Measurements from ENCODE around the gene DUSP10. TPM values are rescaled to one million over a fixed set of nuclear protein-coding genes. Genes with fewer than 3 reads are reported as not detected.

DUSP10 gene
- 73.0 TPM for polyA plus RNA-seq (2013)

- peak; percentile 100 for DNase-seq
- Histone ChIP-seq H3K4me1 (ENCODE audit: control extremely low read depth in 1 of 4, control insufficient read depth in 4 of 4, insufficient read depth in 4 of 4, low read length in 3 of 4) (peaks cover 15 to 61% (median 45%) of the 10 kb centered on the region in 4 experiments), H3K36me3 (ENCODE audit: control insufficient read depth in 4 of 4, insufficient read depth in 4 of 4, low read length in 3 of 4) (peaks cover 5 to 31% (median 25%) of the 10 kb centered on the region in 4 experiments), H3K9me3 (ENCODE audit: control extremely low read depth in 1 of 5, control insufficient read depth in 4 of 5, insufficient read depth in 2 of 5, low read depth in 1 of 5, low read length in 4 of 5) (peaks cover 0 to 15% (median 0%) of the 10 kb centered on the region in 5 experiments), H3K27ac (ENCODE audit: insufficient read depth in 1 of 2, low read depth in 1 of 2, low read length in 2 of 2, poor library complexity in 1 of 2, severe bottlenecking in 2 of 2) (peak within 1 kb of the TSS; percentile 98), H3K27me3 (replicated peaks in 2 of 5; ENCODE audit: control insufficient read depth in 4 of 5, insufficient read depth in 5 of 5, low read length in 4 of 5) (no peaks in the 10 kb centered on the region), H3K4me3 (ENCODE audit: control insufficient read depth in 1 of 7, extremely low read depth in 1 of 7, insufficient read depth in 4 of 7, low read depth in 2 of 7, low read length in 6 of 7) (peak within 1 kb of the TSS; percentile 79 to 100 (median 99))
- WGBS (ENCODE audit: insufficient coverage): 0% methylated on average over 38 of the region's 44 CpGs
- POLR2A ChIA-PET: interaction anchor here (0.6 to 6.9 kb wide), 15 partner anchors 10 to 150 kb away, joined by 3 to 58 read pairs (median 3); no protein-coding TSS in a partner anchor
- CTCF ChIA-PET: interaction anchor here (0.6 to 3.0 kb wide), 23 partner anchors 9 to 714 kb away, joined by 3 to 33 read pairs (median 5); no protein-coding TSS in a partner anchor
Observed at GRCh38 chr1:221741703-221742554, at the start of gene DUSP10. Gene DUSP10 (minus strand): TSS chr1:221742089. CDS start chr1:221739744, 2,345 bp downstream.

- no peak overlapping the region for H3K27ac ChIP-seq (ENCODE audit: insufficient read depth in 1 of 2, low read depth in 1 of 2, low read length in 2 of 2, poor library complexity in 1 of 2, severe bottlenecking in 2 of 2)
- no peak for DNase-seq
- 100% methylated on average over 3 of the region's 6 CpGs for WGBS (ENCODE audit: insufficient coverage)
- H3K4me1 ChIP-seq (ENCODE audit: control extremely low read depth in 1 of 4, control insufficient read depth in 4 of 4, insufficient read depth in 4 of 4, low read length in 3 of 4): peaks cover 11 to 14% (median 12%) of the 10 kb centered on the region in 4 experiments
- POLR2A ChIA-PET: no interaction called here
- no peaks in the 10 kb centered on the region for H3K36me3 ChIP-seq (ENCODE audit: control insufficient read depth in 4 of 4, insufficient read depth in 4 of 4, low read length in 3 of 4)
- H3K27me3 ChIP-seq (replicated peaks in 2 of 5; ENCODE audit: control insufficient read depth in 4 of 5, insufficient read depth in 5 of 5, low read length in 4 of 5): no peaks in the 10 kb centered on the region
- CTCF ChIA-PET: interaction anchor here (1.0 to 1.4 kb wide), 2 partner anchors 10 to 37 kb away, joined by 3 to 4 read pairs; no protein-coding TSS in a partner anchor
- no peaks in the 10 kb centered on the region for H3K9me3 ChIP-seq (ENCODE audit: control extremely low read depth in 1 of 5, control insufficient read depth in 4 of 5, insufficient read depth in 2 of 5, low read depth in 1 of 5, low read length in 4 of 5)
- no peak overlapping the region for H3K4me3 ChIP-seq (ENCODE audit: control insufficient read depth in 1 of 7, extremely low read depth in 1 of 7, insufficient read depth in 4 of 7, low read depth in 2 of 7, low read length in 6 of 7)
Observed at GRCh38 chr1:221788466-221788865, 46.6 kb upstream of the DUSP10 start.

GRCh38 chr1:221786647-221787046, 44.8 kb upstream of the DUSP10 start:
- Histone ChIP-seq H3K9me3 (ENCODE audit: control extremely low read depth in 1 of 5, control insufficient read depth in 4 of 5, insufficient read depth in 2 of 5, low read depth in 1 of 5, low read length in 4 of 5) (no peaks in the 10 kb centered on the region), H3K4me1 (ENCODE audit: control extremely low read depth in 1 of 4, control insufficient read depth in 4 of 4, insufficient read depth in 4 of 4, low read length in 3 of 4) (peaks cover 16 to 20% (median 18%) of the 10 kb centered on the region in 4 experiments), H3K27ac (ENCODE audit: insufficient read depth in 1 of 2, low read depth in 1 of 2, low read length in 2 of 2, poor library complexity in 1 of 2, severe bottlenecking in 2 of 2) (no peak overlapping the region), H3K36me3 (ENCODE audit: control insufficient read depth in 4 of 4, insufficient read depth in 4 of 4, low read length in 3 of 4) (no peaks in the 10 kb centered on the region), H3K4me3 (ENCODE audit: control insufficient read depth in 1 of 7, extremely low read depth in 1 of 7, insufficient read depth in 4 of 7, low read depth in 2 of 7, low read length in 6 of 7) (no peak overlapping the region), H3K27me3 (replicated peaks in 2 of 5; ENCODE audit: control insufficient read depth in 4 of 5, insufficient read depth in 5 of 5, low read length in 4 of 5) (no peaks in the 10 kb centered on the region)
- DNase-seq: no peak
- WGBS (ENCODE audit: insufficient coverage): 100% methylated on average over 3 of the region's 5 CpGs
- CTCF ChIA-PET: interaction anchor here (0.7 kb wide), 1 partner anchor 346 kb away, joined by 4 read pairs; no protein-coding TSS in a partner anchor
- POLR2A ChIA-PET: no interaction called here

GRCh38 chr1:221783936-221784335, 42.0 kb upstream of the DUSP10 start:
- Histone ChIP-seq H3K36me3 (ENCODE audit: control insufficient read depth in 4 of 4, insufficient read depth in 4 of 4, low read length in 3 of 4) (no peaks in the 10 kb centered on the region), H3K4me3 (ENCODE audit: control insufficient read depth in 1 of 7, extremely low read depth in 1 of 7, insufficient read depth in 4 of 7, low read depth in 2 of 7, low read length in 6 of 7) (no peak overlapping the region), H3K9me3 (ENCODE audit: control extremely low read depth in 1 of 5, control insufficient read depth in 4 of 5, insufficient read depth in 2 of 5, low read depth in 1 of 5, low read length in 4 of 5) (no peaks in the 10 kb centered on the region), H3K4me1 (ENCODE audit: control extremely low read depth in 1 of 4, control insufficient read depth in 4 of 4, insufficient read depth in 4 of 4, low read length in 3 of 4) (peaks cover 18 to 33% (median 23%) of the 10 kb centered on the region in 4 experiments), H3K27me3 (replicated peaks in 2 of 5; ENCODE audit: control insufficient read depth in 4 of 5, insufficient read depth in 5 of 5, low read length in 4 of 5) (no peaks in the 10 kb centered on the region), H3K27ac (ENCODE audit: insufficient read depth in 1 of 2, low read depth in 1 of 2, low read length in 2 of 2, poor library complexity in 1 of 2, severe bottlenecking in 2 of 2) (no peak overlapping the region)
- ChIA-PET POLR2A (no interaction called here), CTCF (interaction anchor here (0.8 to 1.2 kb wide), 3 partner anchors 10 to 226 kb away, joined by 3 read pairs; no protein-coding TSS in a partner anchor)
- DNase-seq: peak in 2 of 3 donors; percentile 67 to 76
- WGBS (ENCODE audit: insufficient coverage): 0% methylated on average over 2 of the region's 4 CpGs

GRCh38 chr1:221783437-221783836, 41.5 kb upstream of the DUSP10 start:
- peaks cover 18 to 38% (median 28%) of the 10 kb centered on the region in 4 experiments for H3K4me1 ChIP-seq (ENCODE audit: control extremely low read depth in 1 of 4, control insufficient read depth in 4 of 4, insufficient read depth in 4 of 4, low read length in 3 of 4)
- DNase-seq: peak in 2 of 3 donors; percentile 50 to 64
- no peaks in the 10 kb centered on the region for H3K36me3 ChIP-seq (ENCODE audit: control insufficient read depth in 4 of 4, insufficient read depth in 4 of 4, low read length in 3 of 4)
- H3K4me3 ChIP-seq (ENCODE audit: control insufficient read depth in 1 of 7, extremely low read depth in 1 of 7, insufficient read depth in 4 of 7, low read depth in 2 of 7, low read length in 6 of 7): no peak overlapping the region
- H3K27me3 ChIP-seq (replicated peaks in 2 of 5; ENCODE audit: control insufficient read depth in 4 of 5, insufficient read depth in 5 of 5, low read length in 4 of 5): no peaks in the 10 kb centered on the region
- CTCF ChIA-PET: interaction anchor here (1.0 kb wide), 1 partner anchor 10 kb away, joined by 3 read pairs; no protein-coding TSS in a partner anchor
- 0% methylated on average over 1 of the region's 6 CpGs for WGBS (ENCODE audit: insufficient coverage)
- POLR2A ChIA-PET: no interaction called here
- no peaks in the 10 kb centered on the region for H3K9me3 ChIP-seq (ENCODE audit: control extremely low read depth in 1 of 5, control insufficient read depth in 4 of 5, insufficient read depth in 2 of 5, low read depth in 1 of 5, low read length in 4 of 5)
- no peak overlapping the region for H3K27ac ChIP-seq (ENCODE audit: insufficient read depth in 1 of 2, low read depth in 1 of 2, low read length in 2 of 2, poor library complexity in 1 of 2, severe bottlenecking in 2 of 2)

- Histone ChIP-seq H3K4me1 (ENCODE audit: control extremely low read depth in 1 of 4, control insufficient read depth in 4 of 4, insufficient read depth in 4 of 4, low read length in 3 of 4) (peaks cover 21 to 43% (median 32%) of the 10 kb centered on the region in 4 experiments), H3K27me3 (replicated peaks in 2 of 5; ENCODE audit: control insufficient read depth in 4 of 5, insufficient read depth in 5 of 5, low read length in 4 of 5) (no peaks in the 10 kb centered on the region), H3K36me3 (ENCODE audit: control insufficient read depth in 4 of 4, insufficient read depth in 4 of 4, low read length in 3 of 4) (no peaks in the 10 kb centered on the region), H3K27ac (ENCODE audit: insufficient read depth in 1 of 2, low read depth in 1 of 2, low read length in 2 of 2, poor library complexity in 1 of 2, severe bottlenecking in 2 of 2) (no peak overlapping the region), H3K9me3 (ENCODE audit: control extremely low read depth in 1 of 5, control insufficient read depth in 4 of 5, insufficient read depth in 2 of 5, low read depth in 1 of 5, low read length in 4 of 5) (no peaks in the 10 kb centered on the region), H3K4me3 (ENCODE audit: control insufficient read depth in 1 of 7, extremely low read depth in 1 of 7, insufficient read depth in 4 of 7, low read depth in 2 of 7, low read length in 6 of 7) (no peak overlapping the region)
- ChIA-PET CTCF (interaction anchor here (2.1 kb wide), 1 partner anchor 13 kb away, joined by 7 read pairs; no protein-coding TSS in a partner anchor), POLR2A (interaction anchor here (0.7 kb wide), 1 partner anchor 25 kb away, joined by 3 read pairs; no protein-coding TSS in a partner anchor)
- 100% methylated on average over 1 of the region's 1 CpG for WGBS (ENCODE audit: insufficient coverage)
- no peak for DNase-seq
Observed at GRCh38 chr1:221782970-221783369, 41.1 kb upstream of the DUSP10 start.
